ENCODE measurements around the gene TEDC1.

DNA sequence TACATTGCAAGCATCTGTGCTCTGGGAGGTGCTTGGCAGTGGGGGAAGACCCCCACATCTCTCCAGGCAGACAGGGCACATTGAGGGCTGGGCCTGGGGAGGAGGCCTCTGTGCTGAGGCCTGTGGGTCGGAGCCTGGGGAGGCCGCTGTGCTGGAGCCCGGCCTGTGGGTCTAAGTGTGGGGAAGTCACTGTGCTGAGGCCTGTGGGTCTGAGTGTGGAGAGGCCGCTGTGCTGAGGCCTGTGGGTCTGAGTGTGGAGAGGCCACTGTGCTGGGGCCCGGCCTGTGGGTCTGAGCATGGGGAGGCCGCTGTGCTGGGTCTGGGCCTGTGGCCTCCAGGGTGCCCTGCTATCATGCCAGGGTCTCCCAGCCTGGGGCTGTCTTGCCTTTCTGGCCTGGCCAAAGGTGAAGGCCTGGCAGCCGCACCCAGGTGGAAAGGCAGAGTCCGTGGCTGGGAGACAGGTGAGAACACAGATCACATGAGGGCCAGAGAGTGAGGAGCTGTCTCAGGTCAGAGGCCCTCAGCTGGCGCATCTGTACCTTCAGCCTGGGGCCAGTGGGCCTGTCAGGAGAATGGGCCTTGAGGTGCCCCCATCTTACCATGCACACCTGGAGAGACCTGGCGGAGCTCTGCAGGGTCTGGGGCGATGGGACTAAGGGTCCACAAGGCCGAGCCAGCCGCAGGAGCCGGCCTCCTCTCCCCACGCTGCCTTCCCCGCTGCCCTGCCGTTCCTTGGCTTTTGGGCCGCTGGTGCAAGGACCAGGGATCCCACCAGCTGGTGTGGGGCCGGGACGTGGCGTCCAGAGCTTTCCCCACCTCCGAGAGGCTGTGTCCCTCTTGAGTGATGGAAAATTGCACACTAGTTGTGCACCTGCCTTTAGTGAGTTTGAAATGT, 35.0 kb upstream of the TEDC1 start:
- TF ChIP-seq, protein P1, sequence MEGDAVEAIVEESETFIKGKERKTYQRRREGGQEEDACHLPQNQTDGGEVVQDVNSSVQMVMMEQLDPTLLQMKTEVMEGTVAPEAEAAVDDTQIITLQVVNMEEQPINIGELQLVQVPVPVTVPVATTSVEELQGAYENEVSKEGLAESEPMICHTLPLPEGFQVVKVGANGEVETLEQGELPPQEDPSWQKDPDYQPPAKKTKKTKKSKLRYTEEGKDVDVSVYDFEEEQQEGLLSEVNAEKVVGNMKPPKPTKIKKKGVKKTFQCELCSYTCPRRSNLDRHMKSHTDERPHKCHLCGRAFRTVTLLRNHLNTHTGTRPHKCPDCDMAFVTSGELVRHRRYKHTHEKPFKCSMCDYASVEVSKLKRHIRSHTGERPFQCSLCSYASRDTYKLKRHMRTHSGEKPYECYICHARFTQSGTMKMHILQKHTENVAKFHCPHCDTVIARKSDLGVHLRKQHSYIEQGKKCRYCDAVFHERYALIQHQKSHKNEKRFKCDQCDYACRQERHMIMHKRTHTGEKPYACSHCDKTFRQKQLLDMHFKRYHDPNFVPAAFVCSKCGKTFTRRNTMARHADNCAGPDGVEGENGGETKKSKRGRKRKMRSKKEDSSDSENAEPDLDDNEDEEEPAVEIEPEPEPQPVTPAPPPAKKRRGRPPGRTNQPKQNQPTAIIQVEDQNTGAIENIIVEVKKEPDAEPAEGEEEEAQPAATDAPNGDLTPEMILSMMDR (IDR thresholded peaks at IDR 0.05) = no peak
- TF ChIP-seq POLR2A (IDR thresholded peaks at IDR 0.05) = no peak
